C4-2B (cell line): ENCODE data around the gene CXCL13.

Source experiments
- ZFX ChIP-seq: fragments of 450-650 bp; IDR thresholded peaks from 2 replicates; pipeline ENCODE4 v1.6.1; 2017
- TF ChIP-seq, protein P1 (sequence below): fragments of 450-650 bp; conservative IDR thresholded peaks from 2 replicates; pipeline ENCODE4 v1.5.1; 2017; ENCODE audit warnings: mild to moderate bottlenecking

DNA sequence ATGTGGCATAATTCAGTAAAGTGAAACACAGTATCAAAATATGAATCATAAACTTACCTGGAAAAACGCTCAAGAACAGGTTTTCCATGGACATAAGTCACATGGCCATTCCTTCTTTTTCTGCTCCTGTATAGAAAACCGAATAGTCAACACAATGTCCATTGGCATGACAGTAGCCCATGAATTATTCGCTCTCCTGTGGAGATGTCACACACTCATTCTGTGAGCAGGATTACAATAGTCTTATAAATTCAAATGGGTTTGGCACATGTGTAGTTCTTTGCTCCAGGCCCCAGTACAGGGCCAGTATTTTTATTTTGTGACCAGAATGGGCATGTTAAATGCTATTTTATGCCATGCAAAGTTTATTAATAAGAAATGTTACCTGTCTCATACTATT is 15.1 kb upstream of the CXCL13 start:
- TF ChIP-seq, protein P1, sequence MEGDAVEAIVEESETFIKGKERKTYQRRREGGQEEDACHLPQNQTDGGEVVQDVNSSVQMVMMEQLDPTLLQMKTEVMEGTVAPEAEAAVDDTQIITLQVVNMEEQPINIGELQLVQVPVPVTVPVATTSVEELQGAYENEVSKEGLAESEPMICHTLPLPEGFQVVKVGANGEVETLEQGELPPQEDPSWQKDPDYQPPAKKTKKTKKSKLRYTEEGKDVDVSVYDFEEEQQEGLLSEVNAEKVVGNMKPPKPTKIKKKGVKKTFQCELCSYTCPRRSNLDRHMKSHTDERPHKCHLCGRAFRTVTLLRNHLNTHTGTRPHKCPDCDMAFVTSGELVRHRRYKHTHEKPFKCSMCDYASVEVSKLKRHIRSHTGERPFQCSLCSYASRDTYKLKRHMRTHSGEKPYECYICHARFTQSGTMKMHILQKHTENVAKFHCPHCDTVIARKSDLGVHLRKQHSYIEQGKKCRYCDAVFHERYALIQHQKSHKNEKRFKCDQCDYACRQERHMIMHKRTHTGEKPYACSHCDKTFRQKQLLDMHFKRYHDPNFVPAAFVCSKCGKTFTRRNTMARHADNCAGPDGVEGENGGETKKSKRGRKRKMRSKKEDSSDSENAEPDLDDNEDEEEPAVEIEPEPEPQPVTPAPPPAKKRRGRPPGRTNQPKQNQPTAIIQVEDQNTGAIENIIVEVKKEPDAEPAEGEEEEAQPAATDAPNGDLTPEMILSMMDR, result no peak
- TF ChIP-seq ZFX, result no peak
